Activated CD8-positive, alpha-beta memory T cell treated with anti-CD3 and anti-CD28 coated beads for 36 hours (primary cell): Measurements from ENCODE around the gene PRDM16. TPM values are rescaled to one million over a fixed set of nuclear protein-coding genes. Genes with fewer than 3 reads are reported as not detected.

ENCODE experiments used
- CTCF ChIA-PET: fragments of 350-600 bp; sonication (Branson Sonifier 250); formaldehyde crosslinking; loops from one replicate; lab custom pipeline; 2021; ENCODE audit warnings: antibody characterized with exemption; lab: Charles Lee
- POLR2A ChIA-PET: fragments of 350-600 bp; sonication (Branson Sonifier 250); formaldehyde crosslinking; loops from one replicate; lab custom pipeline; 2021; ENCODE audit warnings: antibody characterized with exemption; lab: Charles Lee
- total RNA-seq, 2 experiments: library from RNA; stranded (reverse); gene quantifications; one replicate each; pipeline ENCODE4 v1.2.3, GENCODE V29; 2021

PRDM16 gene
- total RNA-seq, 2 experiments from 2014 or later, result not detected

DNA sequence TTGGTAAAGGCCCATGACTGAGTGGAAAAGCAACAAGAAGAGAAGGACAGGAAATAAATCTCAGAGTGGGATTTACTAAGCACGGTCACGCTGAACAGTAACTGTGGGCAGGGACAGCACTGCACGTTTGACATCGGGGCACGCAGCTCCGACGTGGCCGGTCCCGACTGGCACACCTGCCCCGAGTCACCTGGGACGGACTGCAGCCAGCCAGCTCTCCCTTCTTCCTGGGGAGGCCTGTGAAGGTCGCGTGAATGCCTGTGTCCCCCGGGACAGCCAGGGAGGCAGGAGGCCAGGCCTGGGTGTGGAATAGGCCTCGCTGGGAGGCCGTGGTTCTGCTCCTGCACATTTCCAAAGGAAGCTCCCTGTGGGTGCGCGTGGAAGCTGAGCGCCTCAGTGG, 140.2 kb downstream of the PRDM16 start:
- CTCF ChIA-PET, result no interaction called here
- POLR2A ChIA-PET, result no interaction called here

GRCh38 chr1:3211582-3212375, 142.8 kb downstream of the PRDM16 start:
- ChIA-PET CTCF (no interaction called here), POLR2A (no interaction called here)

DNA sequence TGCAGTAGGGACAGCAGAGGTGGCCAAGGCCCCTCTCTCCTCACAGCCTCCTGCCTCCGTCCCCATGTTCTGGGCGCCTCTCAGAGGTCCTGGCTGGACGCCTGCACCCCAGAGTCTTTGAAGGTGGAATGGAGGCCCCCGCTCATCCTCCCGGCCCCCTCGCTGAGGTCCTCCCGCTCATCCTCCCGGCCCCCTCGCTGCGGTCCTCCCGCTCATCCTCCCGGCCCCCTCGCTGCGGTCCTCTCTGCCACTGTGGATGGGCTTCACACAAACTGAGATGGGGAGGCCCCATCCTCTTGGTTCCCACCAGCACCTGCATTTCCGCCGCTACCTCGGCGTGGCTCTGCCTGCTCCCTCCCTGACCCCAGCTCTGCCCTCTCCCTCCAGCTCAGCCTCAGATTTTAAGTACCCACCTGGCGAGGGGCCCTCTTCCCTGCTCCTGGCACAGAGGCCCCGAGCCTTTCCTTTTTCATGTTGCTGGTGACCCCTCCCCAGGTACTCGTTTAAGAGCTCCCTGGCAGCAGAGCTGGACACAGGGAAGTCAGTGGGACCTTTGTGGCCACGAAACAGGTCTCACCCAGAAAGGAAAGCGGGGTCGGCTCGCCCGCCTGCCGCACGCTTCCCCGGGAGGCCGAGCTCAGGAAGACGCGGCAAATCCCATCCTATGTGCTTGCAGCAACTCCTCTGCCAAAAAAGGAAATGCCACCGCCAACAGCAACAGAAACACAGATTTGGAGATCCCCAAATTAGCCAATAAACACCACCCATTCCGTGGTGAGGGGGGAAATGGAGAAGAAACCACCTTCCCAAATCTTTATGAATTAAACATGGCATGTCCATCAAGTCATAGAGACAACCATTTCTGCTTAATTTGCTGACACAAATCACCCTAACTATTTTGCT, 143.7 kb downstream of the PRDM16 start:
- ChIA-PET CTCF (interaction anchor here (1.2 kb wide), 1 partner anchor 19 kb away, joined by 3 read pairs; no protein-coding TSS in a partner anchor), POLR2A (no interaction called here)

- ChIA-PET POLR2A (no interaction called here), CTCF (interaction anchor here (1.2 kb wide), 1 partner anchor 18 kb away, joined by 3 read pairs; no protein-coding TSS in a partner anchor)
Measured at GRCh38 chr1:3213730-3214129, 144.7 kb downstream of the PRDM16 start.

GRCh38 chr1:3215198-3216014, 146.4 kb downstream of the PRDM16 start:
- CTCF ChIA-PET, result no interaction called here
- POLR2A ChIA-PET, result no interaction called here

GRCh38 chr1:3216015-3216391, 147.0 kb downstream of the PRDM16 start:
- POLR2A ChIA-PET, result no interaction called here
- CTCF ChIA-PET, result no interaction called here

DNA sequence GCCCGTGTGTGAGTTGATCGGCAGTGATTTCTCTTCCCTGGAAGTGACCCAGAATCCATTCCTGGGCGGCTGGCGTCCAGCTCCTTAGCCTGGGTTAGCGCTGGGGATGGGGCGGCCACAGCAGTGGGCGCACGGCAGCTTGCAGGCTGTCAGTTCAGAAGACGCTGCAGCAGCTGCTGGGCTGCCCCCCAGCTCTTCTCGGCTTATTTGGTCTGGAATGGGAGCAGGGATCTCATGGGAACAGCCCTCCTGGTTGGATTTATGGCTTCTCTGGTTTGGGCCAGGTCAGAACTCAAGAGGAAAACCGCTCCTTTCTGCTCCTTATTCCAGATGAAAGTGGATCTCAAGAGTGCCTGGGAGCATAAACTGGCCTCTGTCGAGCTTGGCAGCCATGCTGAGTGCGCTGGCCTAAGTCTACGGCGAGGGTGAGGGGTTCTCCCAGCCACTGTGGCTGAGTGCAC, 148.2 kb downstream of the PRDM16 start:
- CTCF ChIA-PET, result no interaction called here

GRCh38 chr1:3217979-3218679, 149.1 kb downstream of the PRDM16 start:
- ChIA-PET CTCF (no interaction called here), POLR2A (no interaction called here)

More for the DNA sequence above, 148.2 kb downstream of the PRDM16 start:
- POLR2A ChIA-PET, result no interaction called here

GRCh38 chr1:3219005-3219790, 150.2 kb downstream of the PRDM16 start:
- ChIA-PET CTCF (no interaction called here), POLR2A (no interaction called here)

- ChIA-PET CTCF (no interaction called here), POLR2A (no interaction called here)
Measured at GRCh38 chr1:3219791-3220467, 150.9 kb downstream of the PRDM16 start.

DNA sequence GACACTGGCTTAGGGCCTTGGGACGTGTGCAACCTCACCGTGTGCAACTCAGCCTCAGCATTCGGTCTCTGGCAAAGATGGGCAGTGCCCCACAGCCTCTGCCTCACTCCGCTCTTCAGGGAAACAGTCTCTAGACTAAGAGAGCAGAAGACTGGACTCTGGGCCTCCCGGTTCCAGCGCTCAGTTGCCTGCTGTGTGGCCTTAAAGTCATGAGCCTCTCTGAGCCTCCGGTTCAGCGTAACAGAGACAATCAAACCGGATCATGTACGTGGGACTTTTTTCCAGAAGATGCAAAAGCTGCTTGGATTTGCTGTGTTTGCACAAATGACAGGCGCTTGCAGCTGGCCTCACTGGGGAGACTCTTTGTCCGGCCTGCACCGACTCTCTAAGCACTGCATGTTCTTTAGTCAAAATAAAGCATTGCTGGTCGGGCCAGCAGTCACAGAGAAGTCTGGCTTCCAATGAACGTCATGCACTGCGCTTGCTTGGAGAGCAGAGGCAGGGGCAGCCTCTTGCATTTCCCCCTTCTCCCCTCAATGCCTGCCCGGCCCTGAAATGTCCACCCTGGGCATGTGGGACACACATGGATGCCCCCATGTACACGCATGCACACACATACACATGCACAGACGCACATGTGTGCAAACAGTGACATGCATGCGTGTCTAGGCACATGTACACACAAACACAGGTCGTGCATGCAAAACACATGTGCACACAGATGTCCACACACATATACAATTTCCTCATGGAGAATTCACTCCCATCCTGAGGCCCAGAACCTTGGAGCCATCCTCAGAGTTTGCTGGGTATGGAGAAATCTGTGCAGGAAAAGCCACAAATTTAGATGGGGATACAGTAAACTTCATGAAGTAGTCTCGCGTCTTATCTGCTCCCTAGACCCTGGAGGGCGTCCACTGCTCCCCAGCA, 152.4 kb downstream of the PRDM16 start:
- ChIA-PET CTCF (no interaction called here), POLR2A (no interaction called here)

DNA sequence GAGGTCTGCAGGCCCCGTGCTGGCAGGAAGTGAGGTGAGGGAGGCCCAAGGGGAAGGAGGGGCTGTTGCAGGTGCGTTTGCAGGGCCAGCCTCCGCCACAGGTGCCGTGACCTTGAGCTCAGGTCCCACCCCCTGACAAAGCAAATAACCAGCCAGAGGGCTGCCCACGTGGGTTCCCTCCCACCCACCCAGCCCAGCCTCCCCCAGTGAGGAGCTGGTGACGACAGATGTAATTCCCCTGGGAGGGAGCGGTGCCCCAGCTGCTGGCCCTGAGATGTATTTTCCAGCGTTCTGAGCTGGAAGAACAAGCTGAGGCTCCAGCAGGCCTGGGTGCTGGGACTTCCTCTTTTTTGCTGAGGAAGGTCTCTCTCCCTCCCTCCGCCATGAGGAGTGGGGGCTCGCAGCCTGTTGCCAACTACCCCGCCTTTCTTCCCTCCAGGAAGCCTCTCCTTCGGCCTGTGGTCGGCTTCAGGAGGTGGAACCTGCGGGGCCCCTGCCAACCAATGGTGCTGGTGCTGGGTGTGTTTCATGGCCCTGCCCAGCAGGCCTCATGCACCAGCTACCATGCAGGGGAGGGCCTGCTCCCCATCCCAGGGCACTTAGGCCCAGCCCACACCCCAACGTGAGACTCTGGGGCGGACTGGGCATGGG, 153.2 kb downstream of the PRDM16 start:
- POLR2A ChIA-PET, result no interaction called here

DNA sequence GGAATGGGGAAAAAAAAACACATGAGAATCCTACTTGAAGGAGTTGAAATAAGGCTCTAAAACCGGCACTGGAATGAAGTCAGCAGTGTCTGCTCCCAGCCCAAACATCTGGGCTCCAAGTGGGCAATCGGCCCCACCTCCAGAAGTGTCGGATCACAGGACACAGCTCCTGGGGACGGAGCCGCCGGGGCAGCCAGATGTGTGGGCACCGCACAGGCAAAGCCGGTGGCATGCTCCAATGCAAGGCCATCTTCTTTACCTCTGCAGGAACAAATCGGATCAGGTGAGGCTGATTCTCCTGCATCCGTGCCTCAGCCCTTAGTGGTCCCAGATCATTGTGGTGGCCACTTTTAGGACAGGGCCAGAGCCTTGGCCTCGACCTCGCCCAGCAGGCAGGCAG, 156.7 kb downstream of the PRDM16 start:
- ChIA-PET POLR2A (no interaction called here), CTCF (no interaction called here)

More for the DNA sequence above, 153.2 kb downstream of the PRDM16 start:
- CTCF ChIA-PET, result interaction anchor here (0.6 kb wide), 1 partner anchor 337 kb away, joined by 3 read pairs; no protein-coding TSS in a partner anchor

DNA sequence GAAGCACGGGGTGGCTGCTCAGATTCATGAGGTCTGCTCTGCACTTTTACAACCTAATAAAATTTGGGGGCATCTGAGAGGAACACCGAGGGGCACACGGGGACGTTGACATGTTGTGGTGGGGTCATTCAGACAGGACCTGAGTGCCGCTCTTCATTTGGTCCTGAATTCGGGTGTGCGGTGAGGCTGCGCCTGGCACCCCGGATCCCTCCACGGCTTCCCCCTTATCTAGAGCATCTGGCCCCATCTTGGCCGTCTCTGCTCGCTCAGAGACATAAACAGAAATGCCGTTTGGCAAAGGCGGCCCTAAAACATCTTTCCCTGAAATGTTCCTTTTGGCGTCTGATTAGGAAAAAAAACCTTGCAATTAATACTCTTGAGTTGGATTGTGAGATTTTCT, 157.2 kb downstream of the PRDM16 start:
- ChIA-PET POLR2A (no interaction called here), CTCF (no interaction called here)

DNA sequence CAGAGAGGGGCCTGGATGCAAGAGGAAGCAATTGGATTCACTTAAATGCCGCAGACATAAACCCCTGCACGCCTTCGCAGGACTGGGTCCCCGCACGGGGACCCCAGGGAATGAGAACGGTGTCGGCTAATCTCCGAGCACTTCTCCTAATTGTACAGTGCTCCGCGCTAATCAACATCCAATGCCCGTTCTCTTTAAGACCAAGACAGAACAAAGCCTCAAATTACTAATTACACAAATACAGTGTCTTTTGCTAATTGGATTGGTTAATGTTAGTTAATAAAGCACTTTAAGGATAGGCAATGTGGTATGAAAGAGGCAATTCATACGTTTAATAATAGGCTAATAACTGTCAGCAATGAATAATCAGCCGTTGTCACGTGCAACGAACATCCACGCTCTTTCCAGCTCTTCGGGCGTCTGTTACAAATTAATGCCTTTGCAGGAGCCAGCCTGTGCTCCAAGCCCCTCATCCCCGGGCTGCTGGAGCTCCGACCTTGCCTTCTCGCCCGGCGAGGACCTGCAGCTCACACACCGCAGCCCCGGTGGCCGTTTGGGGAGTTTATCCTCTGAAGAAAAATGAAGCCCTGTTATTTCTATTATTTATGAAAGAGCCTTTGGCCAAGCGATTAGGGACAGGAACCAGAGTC, 157.8 kb downstream of the PRDM16 start:
- ChIA-PET POLR2A (no interaction called here), CTCF (no interaction called here)

DNA sequence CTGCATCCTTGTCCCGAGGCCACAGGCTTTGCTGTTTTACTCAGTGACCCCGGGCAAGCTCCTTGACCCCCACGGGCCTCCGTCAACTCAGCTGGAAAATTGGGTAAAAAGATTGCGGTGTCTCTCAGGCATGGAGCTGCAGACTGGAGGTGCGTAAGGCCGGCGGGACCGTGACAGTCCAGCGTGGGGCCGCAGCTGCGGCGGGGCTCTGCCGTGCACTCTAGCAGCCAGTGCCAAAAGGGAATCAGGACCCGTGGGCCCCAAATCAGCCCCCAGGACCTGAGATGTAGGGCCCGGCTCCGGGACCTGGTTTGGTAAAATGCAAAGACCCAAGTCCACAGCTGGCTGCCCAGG, 158.3 kb downstream of the PRDM16 start:
- CTCF ChIA-PET, result no interaction called here

More for the DNA sequence above, 158.3 kb downstream of the PRDM16 start:
- POLR2A ChIA-PET, result no interaction called here
